Measurements from ENCODE around the gene SLC28A3. TPM values are rescaled to one million over a fixed set of nuclear protein-coding genes. Genes with fewer than 3 reads are reported as not detected.

The SLC28A3 gene
- total RNA-seq, 2 experiments from 2014 or later: 0.06 to 0.11 TPM

DNA sequence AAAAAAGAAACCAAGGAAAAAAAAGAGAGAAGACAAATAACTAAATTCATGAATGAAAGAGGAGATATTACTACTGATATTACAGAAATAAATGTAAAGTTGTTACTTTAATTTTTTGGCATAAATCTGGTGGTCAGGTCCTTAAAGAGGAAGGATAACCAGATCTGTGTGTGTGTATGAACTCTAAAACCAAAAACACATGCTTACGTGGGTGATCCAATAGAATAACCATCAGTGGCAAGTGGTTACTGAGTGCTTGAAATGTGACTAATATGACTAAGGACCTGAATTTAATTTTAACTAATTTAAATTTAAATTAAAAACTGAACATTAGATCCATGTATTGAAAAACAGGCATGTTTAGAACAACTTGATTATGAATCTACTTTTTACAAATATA, 10.3 kb downstream of the SLC28A3 start:
- Mint-ChIP-seq H3K4me3 (no peak overlapping the region), H3K27ac (no peak overlapping the region), H3K36me3 (peaks cover 1% of the 10 kb centered on the region), H3K27me3 (peaks cover 21% of the 10 kb centered on the region), H3K4me1 (no peaks in the 10 kb centered on the region), H3K9me3 (peaks cover 7% of the 10 kb centered on the region)
- DNase-seq: no peak
- no peak for ATAC-seq (ENCODE audit: low read depth)
- POLR2A ChIA-PET: no interaction called here

DNA sequence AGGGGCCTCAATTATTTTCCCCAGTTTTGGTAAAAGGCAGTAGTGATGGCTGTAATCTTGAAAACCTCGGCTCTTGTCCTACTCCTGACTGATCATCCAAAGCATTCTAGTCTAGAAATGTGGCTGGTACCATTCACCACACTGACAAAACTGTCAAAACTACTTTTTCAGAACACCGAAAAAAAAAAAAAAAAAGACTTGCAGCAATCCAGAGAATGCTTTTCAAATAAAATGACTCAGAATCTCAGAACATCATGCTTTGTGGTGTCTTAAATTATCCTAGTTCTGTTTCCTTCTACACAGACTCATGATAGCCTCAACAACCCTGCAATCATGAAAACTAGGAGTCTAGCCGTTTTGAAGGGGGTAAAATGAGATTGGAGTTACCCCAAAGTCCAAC, 13.4 kb downstream of the SLC28A3 start:
- Mint-ChIP-seq H3K27ac (no peak overlapping the region), H3K4me1 (peaks cover 4% of the 10 kb centered on the region), H3K27me3 (peaks cover 19% of the 10 kb centered on the region), H3K9me3 (peaks cover 7% of the 10 kb centered on the region), H3K36me3 (peaks cover 1% of the 10 kb centered on the region), H3K4me3 (no peak overlapping the region)
- DNase-seq: no peak
- POLR2A ChIA-PET: no interaction called here
- ATAC-seq (ENCODE audit: low read depth): no peak

DNA sequence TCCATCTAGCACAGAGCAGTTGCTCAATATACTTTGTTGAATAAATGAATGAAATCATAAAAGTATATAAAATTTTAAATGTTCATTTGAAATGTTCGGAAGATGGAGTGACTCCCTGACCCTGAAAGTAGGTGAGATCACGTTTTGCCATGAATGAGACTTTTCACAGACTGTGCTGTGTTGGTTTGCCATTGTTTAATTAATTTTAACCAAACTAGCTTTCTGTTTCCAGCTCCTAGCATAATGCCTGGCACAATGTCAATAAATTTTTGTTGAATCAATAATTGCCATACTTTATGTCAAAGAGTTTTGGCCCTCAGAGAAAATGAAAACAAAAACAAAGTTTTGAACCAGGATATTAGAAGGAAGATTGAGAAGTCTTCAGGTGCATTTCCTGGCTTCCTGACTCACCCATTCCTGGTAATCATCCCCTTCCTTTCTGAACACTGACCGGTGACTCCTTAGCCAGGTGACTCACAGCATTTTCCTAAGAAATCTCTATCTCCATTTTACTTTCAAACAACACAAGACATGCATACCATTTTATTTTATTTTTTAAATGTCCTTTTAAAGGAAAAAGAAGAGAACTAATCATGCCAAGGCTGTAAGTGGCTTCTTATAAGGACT, 15.1 kb downstream of the SLC28A3 start:
- H3K36me3 Mint-ChIP-seq: peaks cover 1% of the 10 kb centered on the region
- ATAC-seq (ENCODE audit: low read depth) (no peak), DNase-seq (no peak)
- no peak overlapping the region for H3K4me3 Mint-ChIP-seq
- peaks cover 7% of the 10 kb centered on the region for H3K9me3 Mint-ChIP-seq
- H3K27ac Mint-ChIP-seq: no peak overlapping the region
- POLR2A ChIA-PET: no interaction called here
- peaks cover 4% of the 10 kb centered on the region for H3K4me1 Mint-ChIP-seq
- peaks cover 10% of the 10 kb centered on the region for H3K27me3 Mint-ChIP-seq

DNA sequence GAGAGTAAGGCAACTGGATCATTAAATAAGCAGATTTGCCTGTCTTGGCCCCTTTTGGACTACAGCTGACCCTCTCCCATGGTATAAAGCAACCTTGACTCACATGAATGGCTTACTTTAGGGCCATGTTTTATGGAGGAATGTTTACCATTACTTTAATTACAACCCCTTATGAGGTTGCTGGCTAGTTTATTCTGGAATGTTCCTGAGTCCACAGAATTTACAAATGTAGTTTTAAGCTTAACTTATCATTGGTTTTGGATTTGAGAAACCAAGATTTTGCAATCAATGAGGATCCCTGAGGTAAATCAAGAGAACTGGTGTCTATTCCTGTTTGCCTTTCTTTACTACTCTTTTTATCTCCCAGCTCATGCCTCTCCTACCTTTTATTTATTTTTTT, 15.7 kb downstream of the SLC28A3 start:
- H3K9me3 Mint-ChIP-seq: peaks cover 4% of the 10 kb centered on the region
- POLR2A ChIA-PET: no interaction called here
- no peak overlapping the region for H3K27ac Mint-ChIP-seq
- no peak for ATAC-seq (ENCODE audit: low read depth)
- DNase-seq: no peak
- H3K27me3 Mint-ChIP-seq: peaks cover 7% of the 10 kb centered on the region
- peaks cover 1% of the 10 kb centered on the region for H3K36me3 Mint-ChIP-seq
- no peak overlapping the region for H3K4me3 Mint-ChIP-seq
- H3K4me1 Mint-ChIP-seq: peaks cover 4% of the 10 kb centered on the region

DNA sequence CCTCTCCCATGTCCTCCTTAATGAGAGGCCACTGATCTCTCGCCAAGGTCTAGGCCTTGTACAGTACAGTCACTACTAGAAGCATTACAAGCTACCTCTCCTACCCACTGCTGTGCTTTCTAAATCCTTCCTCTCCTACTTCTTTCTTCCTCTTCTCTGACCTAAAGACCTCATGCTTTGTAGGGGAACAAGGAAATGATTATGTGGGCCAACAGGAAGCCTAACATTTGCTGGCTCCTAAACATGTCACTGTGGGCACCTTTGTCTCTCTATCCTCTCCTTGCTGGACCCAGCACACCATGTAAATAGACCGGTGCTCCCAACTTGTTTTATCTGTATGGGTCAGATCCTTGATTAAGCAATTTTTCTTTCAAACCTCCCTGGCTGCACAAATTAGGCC, 16.7 kb downstream of the SLC28A3 start:
- DNase-seq (no peak), ATAC-seq (ENCODE audit: low read depth) (no peak)
- H3K27ac Mint-ChIP-seq: no peak overlapping the region
- H3K4me3 Mint-ChIP-seq: no peak overlapping the region
- peaks cover 1% of the 10 kb centered on the region for H3K36me3 Mint-ChIP-seq
- H3K9me3 Mint-ChIP-seq: peaks cover 4% of the 10 kb centered on the region
- peaks cover 2% of the 10 kb centered on the region for H3K27me3 Mint-ChIP-seq
- POLR2A ChIA-PET: no interaction called here
- H3K4me1 Mint-ChIP-seq: peaks cover 4% of the 10 kb centered on the region

DNA sequence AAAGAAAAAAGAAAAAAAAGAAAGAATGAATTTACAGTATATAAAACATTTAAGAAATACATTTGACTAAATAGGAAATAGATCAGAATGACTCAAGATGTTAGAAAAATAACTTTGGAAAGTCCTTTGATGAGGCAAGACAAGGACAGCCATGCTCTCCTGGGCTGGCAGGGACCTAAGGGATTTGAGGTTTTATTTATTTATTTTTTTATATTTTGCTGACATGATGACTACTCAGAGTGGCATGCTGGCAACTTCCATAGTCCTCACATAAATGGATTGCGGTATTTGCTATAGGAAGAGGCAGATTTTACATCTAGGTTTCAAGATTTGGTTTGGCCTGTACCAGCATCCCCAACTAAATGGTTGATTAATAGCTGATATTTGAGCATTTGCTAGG, 17.7 kb downstream of the SLC28A3 start:
- Mint-ChIP-seq H3K27ac (no peak overlapping the region), H3K27me3 (no peaks in the 10 kb centered on the region), H3K36me3 (peaks cover under 1% of the 10 kb centered on the region), H3K4me3 (no peak overlapping the region), H3K9me3 (peaks cover 3% of the 10 kb centered on the region), H3K4me1 (peaks cover 4% of the 10 kb centered on the region)
- POLR2A ChIA-PET: no interaction called here
- DNase-seq (no peak), ATAC-seq (ENCODE audit: low read depth) (no peak)

DNA sequence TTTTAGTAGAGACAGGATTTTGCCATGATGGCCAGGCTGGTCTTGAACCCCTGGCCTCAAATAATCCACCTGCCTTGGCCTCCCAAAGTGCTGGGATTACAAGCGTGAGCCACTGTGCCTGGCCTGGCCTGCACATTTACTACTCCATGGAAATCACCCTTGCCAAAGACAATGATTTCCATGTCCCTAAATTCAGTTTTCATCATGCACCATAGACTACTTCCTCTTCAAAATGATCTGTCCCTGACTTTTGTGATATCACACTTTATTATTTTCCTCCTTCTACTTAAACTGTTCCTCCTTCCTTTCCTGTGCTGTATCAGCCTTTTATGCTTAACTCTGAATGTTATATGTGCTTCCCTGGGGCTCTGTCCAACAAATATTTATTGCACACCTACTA, 20.3 kb downstream of the SLC28A3 start:
- no peak overlapping the region for H3K27ac Mint-ChIP-seq
- H3K27me3 Mint-ChIP-seq: no peaks in the 10 kb centered on the region
- H3K36me3 Mint-ChIP-seq: no peaks in the 10 kb centered on the region
- no peaks in the 10 kb centered on the region for H3K9me3 Mint-ChIP-seq
- DNase-seq: no peak
- H3K4me1 Mint-ChIP-seq: peaks cover 8% of the 10 kb centered on the region
- H3K4me3 Mint-ChIP-seq: no peak overlapping the region
- POLR2A ChIA-PET: no interaction called here
- ATAC-seq (ENCODE audit: low read depth): no peak

DNA sequence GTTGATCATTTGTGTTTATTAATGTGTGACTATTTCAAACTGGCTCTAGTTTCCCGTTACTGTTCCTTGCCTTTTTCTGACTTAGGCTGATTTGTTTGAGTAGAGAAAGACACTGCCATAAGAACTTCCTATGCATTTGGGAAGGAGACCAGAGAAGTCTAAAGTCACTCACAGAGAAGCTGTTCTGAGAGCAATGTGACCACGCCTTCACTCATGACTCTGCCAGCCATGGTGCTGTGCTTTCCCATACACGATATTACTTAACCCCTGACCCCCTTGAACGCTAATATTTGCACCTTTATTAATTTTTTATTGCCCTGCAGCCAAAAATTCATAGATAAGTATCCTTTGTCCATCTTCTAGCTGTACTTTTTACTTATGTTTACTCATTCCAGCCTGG, 20.9 kb downstream of the SLC28A3 start:
- no peak overlapping the region for H3K4me3 Mint-ChIP-seq
- no peaks in the 10 kb centered on the region for H3K36me3 Mint-ChIP-seq
- peaks cover 8% of the 10 kb centered on the region for H3K4me1 Mint-ChIP-seq
- DNase-seq (no peak), ATAC-seq (ENCODE audit: low read depth) (no peak)
- no peak overlapping the region for H3K27ac Mint-ChIP-seq
- POLR2A ChIA-PET: no interaction called here
- no peaks in the 10 kb centered on the region for H3K27me3 Mint-ChIP-seq
- H3K9me3 Mint-ChIP-seq: no peaks in the 10 kb centered on the region

DNA sequence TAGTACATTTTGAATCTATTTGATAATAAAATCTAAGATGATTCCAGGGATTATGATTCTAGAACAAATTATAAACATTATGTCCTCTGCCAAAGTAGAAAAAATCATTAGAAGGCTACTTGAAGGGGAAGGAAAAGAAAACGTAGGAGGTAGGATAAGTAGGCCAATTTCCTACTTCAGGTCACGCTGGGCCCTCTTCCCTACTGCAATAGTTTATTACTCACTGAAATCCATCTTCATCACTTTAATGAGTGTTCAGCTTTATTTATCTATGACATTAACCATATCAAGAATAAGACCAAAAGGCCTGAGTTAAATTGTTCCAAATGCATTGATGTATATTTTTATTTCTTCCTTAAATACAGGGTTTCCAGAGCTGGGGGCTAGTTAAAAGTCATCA, 21.6 kb downstream of the SLC28A3 start:
- no peak overlapping the region for H3K4me3 Mint-ChIP-seq
- no peaks in the 10 kb centered on the region for H3K9me3 Mint-ChIP-seq
- POLR2A ChIA-PET: no interaction called here
- H3K27ac Mint-ChIP-seq: no peak overlapping the region
- DNase-seq (no peak), ATAC-seq (ENCODE audit: low read depth) (no peak)
- peaks cover 8% of the 10 kb centered on the region for H3K4me1 Mint-ChIP-seq
- no peaks in the 10 kb centered on the region for H3K36me3 Mint-ChIP-seq
- no peaks in the 10 kb centered on the region for H3K27me3 Mint-ChIP-seq

DNA sequence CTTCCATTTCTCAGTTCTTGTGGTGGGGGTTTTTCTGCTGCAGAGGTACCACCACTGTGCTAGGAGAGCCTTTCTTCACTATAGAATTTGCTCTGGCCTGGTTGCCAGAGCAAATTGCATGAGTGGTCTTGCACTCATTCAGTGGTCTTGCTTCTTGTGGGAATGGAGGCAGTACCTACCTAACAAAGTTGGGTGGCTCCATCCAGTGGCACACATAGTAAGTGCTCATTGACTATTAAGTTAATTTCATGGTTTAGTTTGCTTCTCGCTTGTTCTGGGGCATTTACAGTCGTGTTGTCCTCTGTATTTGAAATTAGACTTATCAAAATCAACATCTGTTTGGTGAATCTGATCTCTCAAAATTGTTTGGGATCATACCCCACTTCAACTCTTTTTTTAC, 23.0 kb downstream of the SLC28A3 start:
- no peak overlapping the region for H3K27ac Mint-ChIP-seq
- H3K27me3 Mint-ChIP-seq: no peaks in the 10 kb centered on the region
- no peak for ATAC-seq (ENCODE audit: low read depth)
- no peak overlapping the region for H3K4me3 Mint-ChIP-seq
- no peaks in the 10 kb centered on the region for H3K36me3 Mint-ChIP-seq
- POLR2A ChIA-PET: no interaction called here
- H3K4me1 Mint-ChIP-seq: peaks cover 5% of the 10 kb centered on the region
- DNase-seq: no peak
- no peaks in the 10 kb centered on the region for H3K9me3 Mint-ChIP-seq

DNA sequence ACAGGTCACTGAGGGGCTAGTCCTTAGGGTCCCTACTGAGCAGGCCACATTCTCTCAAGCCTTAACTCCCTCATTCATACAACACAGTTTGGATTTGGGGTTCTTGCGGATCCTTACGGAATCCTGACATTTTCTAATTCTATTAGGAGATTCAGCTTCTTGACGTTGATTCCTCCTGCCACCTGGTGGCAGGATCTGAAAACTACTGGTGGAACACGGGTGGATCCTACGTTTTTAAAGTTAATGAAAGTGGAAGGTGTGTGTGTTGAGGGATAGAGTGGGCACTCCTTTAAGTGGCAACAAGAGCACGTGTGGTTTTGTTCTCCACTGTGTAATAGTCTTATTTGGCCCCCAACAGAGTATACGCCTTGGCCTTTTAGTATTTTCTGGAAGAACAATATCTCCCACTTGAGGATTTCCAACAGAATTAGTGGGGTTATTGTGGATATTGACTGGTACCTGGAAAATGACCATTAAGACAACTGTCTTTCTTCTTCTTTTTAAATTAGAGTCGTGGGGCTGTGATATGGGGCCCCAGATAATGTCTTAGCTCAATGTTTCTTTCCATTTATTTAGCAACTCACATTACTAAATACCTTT, 25.2 kb downstream of the SLC28A3 start:
- no peaks in the 10 kb centered on the region for H3K9me3 Mint-ChIP-seq
- H3K4me3 Mint-ChIP-seq: no peak overlapping the region
- POLR2A ChIA-PET: interaction anchor here (1.4 to 1.6 kb wide), 2 partner anchors 335 to 378 kb away, joined by 3 read pairs; partner anchors contain the start of gene HNRNPK
- peaks cover 8% of the 10 kb centered on the region for H3K4me1 Mint-ChIP-seq
- DNase-seq (peak; percentile 48), ATAC-seq (ENCODE audit: low read depth) (peak; percentile 50)
- no peaks in the 10 kb centered on the region for H3K36me3 Mint-ChIP-seq
- H3K27me3 Mint-ChIP-seq: no peaks in the 10 kb centered on the region
- no peak overlapping the region for H3K27ac Mint-ChIP-seq

DNA sequence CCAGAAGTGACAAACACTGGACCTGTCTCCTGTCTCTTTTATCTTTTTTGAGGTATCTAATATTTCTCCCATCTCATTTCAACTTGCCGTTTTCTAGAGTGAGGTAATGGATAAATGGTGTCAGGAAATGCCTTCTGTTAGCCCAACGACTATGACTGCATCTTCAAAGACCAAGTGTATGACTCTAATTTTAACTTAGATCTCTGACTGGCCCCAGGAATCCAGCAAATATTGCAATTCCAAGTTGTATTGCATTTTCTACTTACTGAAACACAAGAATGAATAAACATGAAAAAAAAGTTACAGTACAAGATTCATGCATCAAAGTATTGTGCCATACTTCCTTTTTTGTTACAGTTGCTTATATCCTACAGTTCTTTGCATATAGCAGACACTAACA, 26.3 kb downstream of the SLC28A3 start:
- ATAC-seq (ENCODE audit: low read depth): no peak
- no peak for DNase-seq
- H3K9me3 Mint-ChIP-seq: no peaks in the 10 kb centered on the region
- H3K4me1 Mint-ChIP-seq: peaks cover 8% of the 10 kb centered on the region
- H3K27ac Mint-ChIP-seq: no peak overlapping the region
- H3K4me3 Mint-ChIP-seq: no peak overlapping the region
- no peaks in the 10 kb centered on the region for H3K27me3 Mint-ChIP-seq
- POLR2A ChIA-PET: no interaction called here
- H3K36me3 Mint-ChIP-seq: no peaks in the 10 kb centered on the region

DNA sequence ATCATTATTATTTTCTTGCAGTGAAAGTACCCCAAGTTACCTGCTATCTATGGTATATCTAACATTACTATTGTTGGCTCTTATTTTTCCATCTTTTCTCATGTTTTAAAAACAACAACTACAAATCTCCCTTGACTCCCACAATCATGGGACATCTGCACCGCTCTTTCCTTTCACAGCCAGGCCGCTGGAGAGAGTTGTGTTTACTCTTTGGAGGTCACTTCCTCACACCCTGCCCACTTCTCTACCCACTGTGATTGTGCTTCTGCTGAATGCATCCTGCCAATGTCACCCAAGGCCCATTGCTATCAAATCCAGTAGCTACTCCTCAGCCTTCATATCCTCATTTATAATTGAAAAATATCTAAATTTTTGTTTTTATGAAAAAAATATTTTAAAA, 29.7 kb downstream of the SLC28A3 start:
- DNase-seq: no peak
- H3K27me3 Mint-ChIP-seq: no peaks in the 10 kb centered on the region
- H3K4me3 Mint-ChIP-seq: no peak overlapping the region
- H3K9me3 Mint-ChIP-seq: no peaks in the 10 kb centered on the region
- H3K36me3 Mint-ChIP-seq: no peaks in the 10 kb centered on the region
- no peak for ATAC-seq (ENCODE audit: low read depth)
- H3K4me1 Mint-ChIP-seq: peaks cover 4% of the 10 kb centered on the region
- POLR2A ChIA-PET: no interaction called here
- no peak overlapping the region for H3K27ac Mint-ChIP-seq

DNA sequence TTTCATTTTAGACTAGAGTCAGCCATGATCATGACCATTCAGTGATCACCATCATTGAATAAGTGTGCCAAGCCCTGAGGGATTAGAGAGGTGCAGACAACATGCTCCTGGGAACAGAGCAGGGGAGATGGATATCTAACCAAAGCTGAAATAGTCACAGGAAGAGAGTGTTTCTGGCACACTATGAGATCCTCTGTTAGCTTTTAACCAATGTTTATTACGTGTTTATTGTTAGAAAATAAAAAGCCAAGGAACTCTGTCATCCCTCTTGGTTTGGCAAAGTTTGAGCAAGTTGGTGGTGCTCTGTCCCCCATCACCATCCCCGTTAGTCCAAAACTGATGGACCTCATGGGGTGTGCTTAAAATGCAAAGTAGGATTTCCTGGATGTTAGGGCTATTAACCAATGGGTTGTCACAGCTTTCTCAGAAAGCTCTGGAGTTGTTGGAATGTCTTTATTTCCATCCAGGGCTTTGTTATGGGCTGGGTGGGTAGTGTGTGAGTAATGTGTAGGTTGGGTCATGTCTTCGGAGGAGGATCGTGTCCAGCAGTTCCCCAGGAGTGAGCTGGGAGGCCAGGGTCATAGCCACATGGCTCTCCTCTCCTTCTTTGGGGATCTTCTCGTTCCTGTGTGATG, 34.9 kb downstream of the SLC28A3 start:
- no peak for DNase-seq
- POLR2A ChIA-PET: no interaction called here
- no peak for ATAC-seq (ENCODE audit: low read depth)
- Mint-ChIP-seq H3K4me3 (no peak overlapping the region), H3K9me3 (no peaks in the 10 kb centered on the region), H3K4me1 (peaks cover 6% of the 10 kb centered on the region), H3K36me3 (no peaks in the 10 kb centered on the region), H3K27ac (no peak overlapping the region), H3K27me3 (no peaks in the 10 kb centered on the region)
